SK-N-SH (cell line): Measurements from ENCODE around the gene JRKL. TPM values are rescaled to one million over a fixed set of nuclear protein-coding genes. Genes with fewer than 3 reads are reported as not detected.
"Not testable (repeated sequence)": the region's sequence is repeated elsewhere in the genome, so short reads cannot be mapped to it uniquely, and the experiment has no call there.

Experiments
- CTCF ChIA-PET: fragments of 300-600, 350-600 bp; formaldehyde crosslinking; extraction: SDS; loops from one replicate; lab custom pipeline; 2021; lab: Yijun Ruan, JAX
- POLR2A ChIA-PET: fragments of 350-600 bp; sonication (Branson Sonifier 250); formaldehyde crosslinking; extraction: SDS; loops from one replicate; lab custom pipeline; 2020; ENCODE audit warnings: antibody characterized with exemption, inconsistent platforms; lab: Yijun Ruan, JAX
- DNase-seq: peaks from one replicate; pipeline ENCODE4 v3.0.0; 2012
- H2AFZ ChIP-seq: fragments of 200-600 bp; sonication (generic); 2 replicates; pipeline ENCODE4 v1.8.1; 2016; ENCODE audit warnings: antibody characterized with exemption, mild to moderate bottlenecking, low read depth
- H3F3A ChIP-seq: fragments of 200-600 bp; sonication (generic); replicated peaks from 2 replicates; pipeline ENCODE3; 2016; ENCODE audit warnings: antibody characterized with exemption, mild to moderate bottlenecking; ENCODE audit not compliant: insufficient read depth
- H3K27ac ChIP-seq, 2 experiments: fragments of 200-500 bp in 1 of 2; fragments of 200-600 bp in 1 of 2; sonication (Bioruptor generic) in 1 of 2; sonication (generic), shearing (Covaris generic) in 1 of 2; 2 replicates each; pipeline versions ENCODE4 v1.5.1 to v1.6.1; 2014 to 2016; ENCODE audit warnings: low read depth in 2 of 2, inconsistent platforms in 1 of 2, low read length in 1 of 2, mild to moderate bottlenecking in 1 of 2, mixed read lengths in 1 of 2
- H3K27me3 ChIP-seq: fragments of 200-600 bp; sonication (generic), shearing (Covaris generic); 2 replicates; pipeline ENCODE4 v1.6.1; 2016; ENCODE audit warnings: mixed run types; ENCODE audit not compliant: insufficient read depth
- H3K36me3 ChIP-seq, 2 experiments: fragments of 200-500 bp in 1 of 2; fragments of 200-600 bp in 1 of 2; sonication (Bioruptor generic) in 1 of 2; sonication (generic) in 1 of 2; replicated peaks in 1 of 2; 2 replicates each; pipeline versions ENCODE3 to v1.5.1; 2014 to 2016; ENCODE audit warnings: low read length in 1 of 2, mild to moderate bottlenecking in 1 of 2; ENCODE audit not compliant: insufficient read depth in 2 of 2, control insufficient read depth in 1 of 2
- H3K4me1 ChIP-seq, 2 experiments: fragments of 200-500 bp in 1 of 2; fragments of 200-600 bp in 1 of 2; sonication (Bioruptor generic) in 1 of 2; sonication (generic), shearing (Covaris generic) in 1 of 2; 2 replicates each; pipeline versions ENCODE4 v1.5.1 to v1.6.1; 2014 to 2016; ENCODE audit warnings: low read depth in 1 of 2, low read length in 1 of 2, mixed run types in 1 of 2; ENCODE audit not compliant: insufficient read depth in 2 of 2, control insufficient read depth in 1 of 2
- H3K4me2 ChIP-seq: fragments of 200-600 bp; sonication (generic), shearing (Covaris generic); 2 replicates; pipeline ENCODE4 v1.6.1; 2017; ENCODE audit warnings: mixed run types
- H3K4me3 ChIP-seq, 2 experiments: fragments of 200-500 bp in 1 of 2; fragments of 200-600 bp in 1 of 2; sonication (Bioruptor generic) in 1 of 2; sonication (generic), shearing (Covaris generic) in 1 of 2; 2 replicates each; pipeline versions ENCODE4 v1.5.1 to v1.8.1; 2014 to 2016; ENCODE audit warnings: low read depth in 2 of 2, inconsistent platforms in 1 of 2, low read length in 1 of 2, mild to moderate bottlenecking in 1 of 2, mixed read lengths in 1 of 2, moderate library complexity in 1 of 2
- H3K79me2 ChIP-seq: fragments of 200-600 bp; sonication (generic); 2 replicates; pipeline ENCODE4 v1.8.1; 2017; ENCODE audit warnings: mild to moderate bottlenecking; ENCODE audit not compliant: insufficient read depth
- H3K9ac ChIP-seq: fragments of 200-600 bp; sonication (generic); 2 replicates; pipeline ENCODE4 v1.6.1; 2017; ENCODE audit warnings: mixed run types
- H3K9me2 ChIP-seq: fragments of 200-600 bp; sonication (generic); 2 replicates; pipeline ENCODE4 v1.6.1; 2017; ENCODE audit warnings: mixed run types
- H3K9me3 ChIP-seq: fragments of 200-600 bp; sonication (generic); 2 replicates; pipeline ENCODE4 v1.6.1; 2017; ENCODE audit warnings: mixed run types, mild to moderate bottlenecking, moderate library complexity
- H4K20me1 ChIP-seq: fragments of 200-600 bp; sonication (generic); 2 replicates; pipeline ENCODE4 v1.6.1; 2017; ENCODE audit warnings: mild to moderate bottlenecking, mixed run types; ENCODE audit not compliant: insufficient read depth
- ELF1 ChIP-seq: IDR thresholded peaks from 2 replicates; pipeline ENCODE4 v1.4.0; 2012
- EP300 ChIP-seq, 2 experiments: IDR thresholded peaks; 2 replicates each; pipeline versions ENCODE4 v1.4.0 to v1.6.1; 2012; ENCODE audit warnings: borderline replicate concordance in 1 of 2, low read depth in 1 of 2, low read length in 1 of 2
- GABPA ChIP-seq: IDR thresholded peaks from 2 replicates; pipeline ENCODE4 v1.4.0; 2012; ENCODE audit warnings: low read depth, mild to moderate bottlenecking
- JUND ChIP-seq: IDR thresholded peaks from 2 replicates; pipeline ENCODE4 v1.4.0; 2012
- NFIC ChIP-seq: IDR thresholded peaks from 2 replicates; pipeline ENCODE4 v1.4.0; 2012; ENCODE audit warnings: borderline replicate concordance
- NRF1 ChIP-seq: IDR thresholded peaks from 2 replicates; pipeline ENCODE4 v1.6.1; 2012; ENCODE audit warnings: low read depth, mild to moderate bottlenecking, low read length
- PBX3 ChIP-seq: IDR thresholded peaks from 2 replicates; pipeline ENCODE4; 2012
- RAD21 ChIP-seq: IDR thresholded peaks from 2 replicates; pipeline ENCODE4 v1.6.1; 2012; ENCODE audit warnings: mild to moderate bottlenecking, low read length
- RXRA ChIP-seq: IDR thresholded peaks from 2 replicates; pipeline ENCODE4 v1.4.0; 2012; ENCODE audit warnings: low read depth, mild to moderate bottlenecking, borderline replicate concordance
- SMC3 ChIP-seq: IDR thresholded peaks from 2 replicates; pipeline ENCODE4 v1.6.1; 2012; ENCODE audit warnings: low read depth, low read length, improper control_type of control experiment
- TEAD4 ChIP-seq: IDR thresholded peaks from 2 replicates; pipeline ENCODE4 v1.4.0; 2012; ENCODE audit warnings: mild to moderate bottlenecking, borderline replicate concordance; ENCODE audit not compliant: insufficient read depth
- USF2 ChIP-seq: fragments of 150-350 bp; IDR thresholded peaks from 2 replicates; pipeline ENCODE4 v1.6.1; 2017; ENCODE audit warnings: antibody characterized with exemption, low read length, low read depth, borderline replicate concordance
- WGBS: methylation state at CpG from one replicate; pipeline ENCODE4 v1.1.6; 2017; ENCODE audit warnings: low lambda C conversion rate; 5-methylcytosine and 5-hydroxymethylcytosine counted together
- polyA plus RNA-seq, 3 experiments: library from polyadenylated mRNA; depleted of rRNA; stranded (reverse); fragments of >200 nt; gene quantifications; 2 replicates each; pipeline ENCODE4 v1.2.3, GENCODE V29; 2012

JRKL gene
- polyA plus RNA-seq, 1 of the 3 experiments (the other 2 are of a cell fraction): 3.8 TPM

GRCh38 chr11:96400697-96401096 is 10.9 kb downstream of the JRKL start:
- Histone ChIP-seq H3F3A (peaks cover 4% of the 10 kb centered on the region), H3K9ac (no peak overlapping the region), H3K4me3 (no peak overlapping the region), H3K9me3 (no peaks in the 10 kb centered on the region), H2AFZ (no peak overlapping the region), H3K27me3 (no peaks in the 10 kb centered on the region), H3K36me3 (peaks cover 0 to 3% of the 10 kb centered on the region in 2 experiments), H3K79me2 (no peaks in the 10 kb centered on the region), H3K4me1 (peaks cover 0 to 5% of the 10 kb centered on the region in 2 experiments; a peak in 2 of 4 replicates), H4K20me1 (no peaks in the 10 kb centered on the region), H3K4me2 (no peak overlapping the region), H3K27ac (no peak overlapping the region), H3K9me2 (no peaks in the 10 kb centered on the region)
- no peak for DNase-seq
- ChIA-PET POLR2A (no interaction called here), CTCF (no interaction called here)
- 50% methylated on average over 1 of the region's 1 CpG for WGBS
- TF ChIP-seq ELF1 (no peak), SMC3 (no peak), RXRA (no peak), NRF1 (no peak), NFIC (no peak), TEAD4 (no peak), USF2 (no peak), PBX3 (no peak), RAD21 (no peak), GABPA (no peak), EP300 (IDR thresholded peaks at IDR 0.05; ENCODE audit: borderline replicate concordance in 1 of 2, low read depth in 1 of 2, low read length in 1 of 2) (no peak), JUND (no peak)

GRCh38 chr11:96411412-96411811 is 21.6 kb downstream of the JRKL start:
- H3K9me2 ChIP-seq, H3K9ac ChIP-seq, DNase-seq, H3K4me1 ChIP-seq, H3K27me3 ChIP-seq, H4K20me1 ChIP-seq, H3K79me2 ChIP-seq, POLR2A ChIA-PET, H2AFZ ChIP-seq, H3K4me3 ChIP-seq, H3K36me3 ChIP-seq, H3K4me2 ChIP-seq, H3F3A ChIP-seq, H3K27ac ChIP-seq, H3K9me3 ChIP-seq: not testable (repeated sequence)
- WGBS: 78% methylated on average over 17 of the region's 18 CpGs
- CTCF ChIA-PET: interaction anchor here (0.7 kb wide), 1 partner anchor 18 kb away, joined by 3 read pairs; no protein-coding TSS in a partner anchor
